GM19328 (cell line): ENCODE data around the gene WWOX.

ENCODE experiments used
- ATAC-seq: cut with Tn5 transposase; IDR thresholded peaks from one replicate; pipeline ENCODE4 v1.9.1; 2021; ENCODE audit warnings: mild to moderate bottlenecking, moderate library complexity; ENCODE audit not compliant: unreplicated experiment

WWOX gene

GRCh38 chr16:78778101-78779004 lies 678.9 kb downstream of the WWOX start:
- ATAC-seq: no peak

DNA sequence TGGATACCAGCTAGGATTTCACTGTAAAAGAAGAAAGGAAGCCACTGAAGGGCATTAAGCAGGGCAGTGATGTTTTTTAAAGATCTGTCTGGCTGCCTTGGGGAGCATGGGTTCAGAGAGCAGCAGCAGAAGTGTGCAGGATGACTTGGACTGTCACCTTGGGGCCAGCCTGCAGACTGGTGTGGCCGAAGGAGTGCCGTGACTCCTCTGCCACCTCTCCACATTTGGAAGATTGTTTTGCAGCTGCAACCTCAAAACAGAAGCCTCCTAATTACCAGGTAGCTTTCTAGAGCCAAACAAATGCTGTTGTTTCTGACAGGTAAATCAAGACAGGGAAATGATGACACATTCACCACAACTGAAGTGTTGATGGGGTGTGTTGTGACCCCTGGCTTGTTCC lies 681.4 kb downstream of the WWOX start:
- no peak for ATAC-seq

DNA sequence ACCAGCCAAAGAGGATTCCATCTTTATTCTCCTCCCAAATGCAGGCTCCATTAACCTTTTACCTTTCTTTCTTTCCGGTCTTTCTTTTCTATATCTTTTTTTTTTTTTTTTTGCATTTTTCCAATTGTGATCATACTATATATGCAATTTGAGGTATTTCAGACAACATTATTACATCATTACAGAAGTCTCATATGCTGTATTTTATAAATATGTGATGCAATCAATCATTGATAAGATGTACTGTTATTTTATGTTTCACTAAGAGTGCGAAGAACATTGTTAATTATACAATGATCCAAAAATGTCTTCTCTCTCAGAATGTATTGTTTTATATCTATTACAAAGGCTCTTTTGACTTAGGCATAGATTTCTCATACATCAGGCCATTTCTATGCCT lies 683.1 kb downstream of the WWOX start:
- no peak for ATAC-seq

DNA sequence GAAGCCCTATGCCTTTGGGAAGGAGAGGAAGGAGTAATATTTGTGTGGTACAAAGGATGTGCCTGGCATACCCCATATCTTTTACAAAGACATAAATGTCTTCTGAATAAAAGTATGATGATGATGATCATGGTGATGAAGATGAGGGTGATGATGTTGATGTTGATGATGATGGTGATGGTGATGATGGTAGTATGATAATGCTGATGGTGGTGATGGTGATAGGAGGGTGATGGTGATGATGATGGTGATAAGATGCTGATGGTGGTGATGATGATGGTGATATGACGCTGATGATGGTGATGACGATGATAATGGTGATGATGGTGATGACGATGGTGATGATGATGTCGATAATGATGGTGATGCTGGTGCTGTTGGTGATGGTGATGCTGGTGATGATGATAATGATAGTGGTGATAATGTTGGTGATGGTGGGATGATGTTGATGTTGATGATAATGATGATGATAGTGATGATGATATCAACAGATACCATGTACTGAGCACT lies 684.2 kb downstream of the WWOX start:
- no peak for ATAC-seq

GRCh38 chr16:78784771-78785170 lies 685.3 kb downstream of the WWOX start:
- ATAC-seq: no peak

GRCh38 chr16:78785218-78785617 lies 685.8 kb downstream of the WWOX start:
- no peak for ATAC-seq

DNA sequence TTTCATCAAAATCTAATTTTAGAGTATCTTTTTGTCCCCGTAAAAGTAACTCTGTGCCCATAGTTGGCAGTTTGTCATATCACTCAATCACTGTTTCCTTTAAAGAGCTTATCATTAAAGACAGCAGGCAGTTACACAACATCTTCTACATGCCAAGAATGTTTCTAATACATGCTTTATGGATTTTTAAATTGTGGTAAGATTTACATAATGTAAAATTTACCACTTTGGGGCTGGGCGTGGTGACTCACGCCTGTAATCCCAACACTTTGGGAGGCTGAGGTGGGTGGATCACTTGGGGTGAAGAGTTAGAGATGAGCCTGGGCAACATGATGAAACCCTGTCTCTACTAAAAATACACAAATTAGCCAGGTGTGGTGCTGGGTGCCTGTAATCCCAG lies 687.2 kb downstream of the WWOX start:
- ATAC-seq: no peak

- ATAC-seq: no peak
Measured at GRCh38 chr16:78788276-78788675, 688.8 kb downstream of the WWOX start.

- ATAC-seq: no peak
Measured at GRCh38 chr16:78788696-78789095, 689.2 kb downstream of the WWOX start.

DNA sequence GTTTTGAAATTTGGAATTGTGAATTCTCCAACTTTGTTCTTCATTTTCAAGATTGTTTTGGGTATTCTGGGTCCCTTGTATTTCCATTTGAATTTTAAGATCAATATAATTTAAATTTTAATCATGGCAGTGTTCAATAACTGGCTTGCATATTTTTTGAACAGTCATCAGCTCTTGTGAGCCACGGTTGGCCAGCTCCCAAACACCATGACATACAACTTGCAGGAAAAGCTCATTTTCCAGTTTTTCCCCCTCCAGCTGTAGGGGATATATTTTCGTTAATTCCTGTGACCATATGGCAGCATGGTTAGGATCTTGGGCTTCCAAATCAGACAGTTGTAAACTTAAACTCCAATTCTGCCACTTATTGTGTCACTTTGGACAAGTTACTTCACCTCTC lies 690.1 kb downstream of the WWOX start:
- no peak for ATAC-seq

DNA sequence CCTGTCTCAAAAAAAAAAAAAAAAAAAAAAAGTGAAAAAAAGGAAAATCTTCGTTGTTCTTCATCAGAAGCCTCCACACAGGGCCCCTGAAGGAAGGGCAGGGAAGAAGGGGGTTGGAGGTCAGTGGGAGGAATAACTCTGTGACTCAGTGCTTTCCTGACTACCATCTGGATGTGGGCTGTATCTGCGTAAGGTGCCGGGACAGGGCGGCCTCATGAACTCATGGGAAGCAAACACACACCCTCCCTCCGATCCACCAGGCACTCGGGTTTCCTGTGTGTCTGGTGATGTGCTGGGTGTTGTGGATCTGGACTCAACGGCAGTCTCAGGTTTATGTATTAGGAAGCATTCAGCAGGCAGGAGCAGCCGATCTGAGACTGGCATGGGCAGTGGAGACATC lies 691.6 kb downstream of the WWOX start:
- no peak for ATAC-seq

DNA sequence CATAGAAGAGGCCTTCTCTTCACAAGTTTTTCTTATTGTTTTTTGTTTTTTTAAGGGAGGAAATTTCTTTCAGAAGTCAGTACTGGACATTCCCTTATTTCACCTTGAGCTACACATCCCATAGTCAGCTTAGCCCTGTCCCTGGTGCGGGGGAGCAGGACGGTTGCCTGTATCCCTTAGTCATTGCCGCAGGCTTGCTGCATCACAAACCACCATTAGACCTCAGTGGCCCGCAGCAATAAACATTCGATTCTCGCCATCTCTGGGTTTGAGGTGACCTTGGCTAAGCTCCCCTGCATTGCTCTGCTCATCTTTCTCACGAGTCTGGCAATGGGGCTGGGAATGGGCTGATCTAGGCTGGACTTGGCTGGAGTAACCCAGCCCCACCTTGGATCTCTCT lies 692.5 kb downstream of the WWOX start:
- ATAC-seq: no peak

- no peak for ATAC-seq
Measured at GRCh38 chr16:78792952-78793351, 693.5 kb downstream of the WWOX start.

GRCh38 chr16:78794581-78795250 lies 695.3 kb downstream of the WWOX start:
- no peak for ATAC-seq

- no peak for ATAC-seq
Measured at GRCh38 chr16:78795433-78795832, 696.0 kb downstream of the WWOX start.

DNA sequence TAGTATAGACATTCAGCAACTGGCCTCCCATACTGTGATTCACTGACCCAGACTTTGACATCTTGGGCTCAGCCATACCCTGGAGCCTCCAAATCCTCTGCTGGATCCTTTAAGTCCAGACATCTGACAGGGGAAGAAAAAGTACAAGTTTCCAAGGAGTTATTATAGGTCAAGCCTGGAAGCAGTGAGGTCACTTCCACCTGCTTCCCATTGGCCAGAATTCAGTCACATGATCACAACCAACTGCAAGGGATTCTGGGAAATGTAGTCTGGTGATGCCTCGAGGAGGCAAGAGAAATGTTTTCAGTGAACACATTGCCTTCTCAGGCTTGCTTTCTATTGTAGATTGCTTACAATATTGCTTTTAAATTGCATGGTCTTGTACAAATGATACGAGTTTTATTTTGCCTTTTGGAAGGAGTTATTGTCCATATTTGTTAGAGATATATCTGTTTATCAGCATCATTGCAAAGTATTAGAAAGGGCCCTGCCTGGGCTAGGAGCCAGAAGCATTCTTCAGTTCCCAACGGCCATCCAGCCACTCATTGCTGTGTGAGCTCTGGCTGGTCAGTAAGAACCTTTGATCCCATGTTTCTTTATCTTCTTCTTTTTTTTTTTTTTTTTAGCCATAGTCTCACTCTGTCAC lies 696.9 kb downstream of the WWOX start:
- no peak for ATAC-seq

DNA sequence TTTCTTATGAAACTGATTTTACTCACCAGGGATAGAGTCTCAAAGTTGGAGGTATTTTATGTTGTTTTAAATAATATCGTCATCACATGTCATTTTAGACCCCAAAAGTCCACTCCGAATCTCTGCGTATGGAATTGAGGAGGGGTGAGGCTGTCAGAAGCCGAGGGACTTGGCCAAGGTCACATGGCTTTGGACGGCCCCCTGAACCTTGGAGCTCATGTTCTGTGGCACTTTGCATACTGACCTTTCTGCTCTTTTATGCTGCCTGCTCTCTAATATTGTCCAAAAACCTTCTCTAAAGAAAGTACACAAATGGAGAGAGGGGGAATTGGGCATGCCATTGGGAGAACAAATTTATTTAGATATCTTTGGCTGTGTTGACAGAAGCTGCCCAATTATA lies 700.0 kb downstream of the WWOX start:
- ATAC-seq: no peak

DNA sequence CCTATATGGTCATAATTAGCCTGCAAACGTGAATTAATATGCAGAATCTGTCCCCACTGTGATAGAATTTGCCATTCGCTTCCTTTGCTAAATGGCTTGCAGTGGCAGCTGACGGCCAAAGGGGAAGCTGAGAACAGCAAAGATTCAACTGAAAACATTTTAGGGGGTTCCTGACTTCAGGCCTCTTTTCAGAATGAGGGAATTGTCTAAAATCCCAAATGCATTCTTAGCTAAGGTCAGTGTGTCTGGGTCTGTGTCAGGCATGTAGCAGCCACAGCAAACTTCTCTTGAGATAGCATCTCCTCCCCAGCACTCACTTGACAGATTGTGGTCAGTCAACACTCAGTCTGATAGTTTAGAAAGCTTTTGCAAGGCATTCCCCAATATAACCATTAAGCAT lies 701.1 kb downstream of the WWOX start:
- no peak for ATAC-seq

- no peak for ATAC-seq
Measured at GRCh38 chr16:78804058-78804735, 704.7 kb downstream of the WWOX start.

DNA sequence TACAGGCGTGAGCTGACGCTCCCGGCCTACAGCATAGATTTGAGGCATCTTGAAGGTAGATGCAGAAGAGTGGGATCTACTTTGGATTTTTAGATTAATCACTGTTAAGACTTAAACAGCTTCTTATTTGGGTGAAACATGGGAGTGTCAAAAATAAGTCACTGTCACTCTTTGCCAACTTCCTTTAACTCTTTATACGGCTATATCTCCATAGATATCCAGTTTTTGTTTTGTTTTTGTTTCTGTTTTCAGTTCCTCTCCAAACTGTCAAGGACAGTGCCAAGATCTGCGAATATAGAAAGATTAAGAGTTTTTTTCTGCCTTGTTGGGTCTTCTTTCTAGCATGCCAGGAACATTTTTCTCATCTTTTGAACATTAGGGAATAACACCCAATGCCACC lies 706.1 kb downstream of the WWOX start:
- no peak for ATAC-seq

- ATAC-seq: no peak
Measured at GRCh38 chr16:78811247-78811646, 711.8 kb downstream of the WWOX start.
